GM23248 (cell line): Measurements from ENCODE around the gene METRNL. TPM values are rescaled to one million over a fixed set of nuclear protein-coding genes. Genes with fewer than 3 reads are reported as not detected.

Experiments used
- DNase-seq: peaks from one replicate; pipeline ENCODE4 v3.0.0-alpha.2; 2015
- H2AFZ ChIP-seq: fragments of 200-600 bp; sonication (generic); 2 replicates; pipeline ENCODE4 v1.6.1; 2016; ENCODE audit warnings: antibody characterized with exemption
- H3F3A ChIP-seq: fragments of 200-600 bp; sonication (generic); 2 replicates; pipeline ENCODE4 v1.6.1; 2016; ENCODE audit warnings: mild to moderate bottlenecking, antibody characterized with exemption, mixed run types; ENCODE audit not compliant: insufficient read depth
- H3K27ac ChIP-seq: fragments of 200-600 bp; sonication (generic); 2 replicates; pipeline ENCODE4 v1.5.1; 2016; ENCODE audit warnings: mild to moderate bottlenecking
- H3K27me3 ChIP-seq: fragments of 200-600 bp; sonication (generic); replicated peaks from 2 replicates; pipeline ENCODE4 v1.6.1; 2016; ENCODE audit warnings: mild to moderate bottlenecking; ENCODE audit not compliant: insufficient read depth
- H3K36me3 ChIP-seq: fragments of 200-600 bp; sonication (generic); 2 replicates; pipeline ENCODE4 v1.6.1; 2016; ENCODE audit warnings: low read depth, mild to moderate bottlenecking
- H3K4me1 ChIP-seq: fragments of 200-600 bp; sonication (generic); 2 replicates; pipeline ENCODE4 v1.6.1; 2016; ENCODE audit warnings: mild to moderate bottlenecking; ENCODE audit not compliant: insufficient read depth
- H3K4me2 ChIP-seq: fragments of 200-600 bp; sonication (generic); one replicate; pipeline ENCODE4 v1.6.1; 2016; ENCODE audit warnings: mild to moderate bottlenecking; ENCODE audit not compliant: unreplicated experiment
- H3K4me3 ChIP-seq: fragments of 200-600 bp; sonication (generic); 2 replicates; pipeline ENCODE4 v1.5.1; 2016; ENCODE audit warnings: mild to moderate bottlenecking
- H3K79me2 ChIP-seq: fragments of 200-600 bp; sonication (generic); 2 replicates; pipeline ENCODE4 v1.6.1; 2016; ENCODE audit warnings: mild to moderate bottlenecking; ENCODE audit not compliant: insufficient read depth
- H3K9ac ChIP-seq: fragments of 200-600 bp; sonication (generic); 2 replicates; pipeline ENCODE4 v1.6.1; 2016; ENCODE audit warnings: mild to moderate bottlenecking
- H3K9me2 ChIP-seq: fragments of 200-600 bp; sonication (generic); 2 replicates; pipeline ENCODE4 v1.6.1; 2016; ENCODE audit warnings: mixed run types, mild to moderate bottlenecking, moderate library complexity; ENCODE audit not compliant: insufficient read depth
- H3K9me3 ChIP-seq: fragments of 200-600 bp; sonication (generic); one replicate; pipeline ENCODE4 v1.6.1; 2017; ENCODE audit warnings: low read depth
- H4K20me1 ChIP-seq: fragments of 200-600 bp; sonication (generic); 2 replicates; pipeline ENCODE4 v1.6.0; 2016; ENCODE audit not compliant: insufficient read depth
- EZH2 ChIP-seq: fragments of 200-600 bp; sonication (generic); IDR thresholded peaks from 2 replicates; pipeline ENCODE4 v1.6.1; 2018; ENCODE audit warnings: antibody characterized with exemption, mild to moderate bottlenecking; ENCODE audit not compliant: insufficient read depth, poor library complexity, severe bottlenecking
- EZH2phosphoT487 ChIP-seq: fragments of 200-600 bp; sonication (generic); IDR thresholded peaks from 2 replicates; pipeline ENCODE4 v1.6.1; 2018; ENCODE audit warnings: antibody characterized with exemption, moderate library complexity, mild to moderate bottlenecking, low read depth; ENCODE audit not compliant: insufficient read depth
- WGBS, 2 experiments: methylation state at CpG; one replicate each; pipeline ENCODE4 v1.1.6; 2015 to 2017; ENCODE audit warnings: low lambda C conversion rate in 2 of 2, low coverage in 1 of 2; ENCODE audit errors: missing lambda C conversion rate in 2 of 2; 5-methylcytosine and 5-hydroxymethylcytosine counted together
- in situ Hi-C: fragments of 300-500 bp; cut with MboI; formaldehyde crosslinking; loops from 2 replicates; pipeline ENCODE4 v1.15.0; 2020
- polyA plus RNA-seq: library from polyadenylated mRNA; unstranded; fragments of >200 nt; fragmentation: Nextera tagmentation; extraction: Ambion mirVana; gene quantifications from 2 replicates; pipeline ENCODE4 v1.2.1, GENCODE V29; 2016
- total RNA-seq: library from RNA; depleted of rRNA; stranded (reverse); fragments of >200 nt; shearing (Covaris generic); gene quantifications from 2 replicates; pipeline ENCODE4 v1.2.3, GENCODE V29; 2014

Gene METRNL
- total and polyA plus RNA-seq, 2 experiments from 2014 or later: 28.4 to 305 TPM

DNA sequence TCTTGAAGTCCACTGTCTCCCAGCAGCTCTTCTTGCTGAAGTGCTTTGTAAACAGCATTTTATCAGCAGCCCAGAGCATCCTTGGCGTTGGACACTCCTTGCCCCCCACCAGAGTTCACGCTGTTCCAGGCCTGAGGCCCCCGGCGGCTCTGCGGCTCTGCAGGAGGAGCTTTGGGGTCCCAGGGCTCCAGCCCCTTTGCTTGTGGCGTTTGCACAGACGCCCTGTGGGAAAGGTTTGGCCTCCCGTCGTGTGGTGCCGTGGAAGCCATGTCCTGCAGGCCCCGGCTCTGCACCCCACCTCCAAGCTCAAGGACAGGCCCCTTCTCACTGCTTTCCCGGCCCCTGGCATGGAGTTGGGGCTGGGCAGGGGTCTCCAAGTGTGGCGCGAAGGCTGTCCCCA, 14.1 kb downstream of the METRNL start:
- in situ Hi-C loops: no loop called here
- H3K4me1 ChIP-seq: peaks cover 9% of the 10 kb centered on the region
- H3K9ac ChIP-seq: no peak overlapping the region
- no peak overlapping the region for H3K27ac ChIP-seq
- H3K79me2 ChIP-seq: peaks cover 84% of the 10 kb centered on the region
- H3K9me2 ChIP-seq: no peaks in the 10 kb centered on the region
- H3K27me3 ChIP-seq: no peaks in the 10 kb centered on the region
- H2AFZ ChIP-seq: no peak overlapping the region
- peaks cover 50% of the 10 kb centered on the region for H3K36me3 ChIP-seq
- DNase-seq: no peak
- TF ChIP-seq EZH2phosphoT487: no peak
- no peak for TF ChIP-seq EZH2
- H3K4me2 ChIP-seq: no peak overlapping the region
- peaks cover 25% of the 10 kb centered on the region for H3F3A ChIP-seq
- H4K20me1 ChIP-seq: no peaks in the 10 kb centered on the region; the same call in 1 of the 2 replicates
- H3K4me3 ChIP-seq: no peak overlapping the region
- 80 to 83% methylated on average over 14 of the region's 14 CpGs for WGBS, 2 experiments
- no peaks in the 10 kb centered on the region for H3K9me3 ChIP-seq

DNA sequence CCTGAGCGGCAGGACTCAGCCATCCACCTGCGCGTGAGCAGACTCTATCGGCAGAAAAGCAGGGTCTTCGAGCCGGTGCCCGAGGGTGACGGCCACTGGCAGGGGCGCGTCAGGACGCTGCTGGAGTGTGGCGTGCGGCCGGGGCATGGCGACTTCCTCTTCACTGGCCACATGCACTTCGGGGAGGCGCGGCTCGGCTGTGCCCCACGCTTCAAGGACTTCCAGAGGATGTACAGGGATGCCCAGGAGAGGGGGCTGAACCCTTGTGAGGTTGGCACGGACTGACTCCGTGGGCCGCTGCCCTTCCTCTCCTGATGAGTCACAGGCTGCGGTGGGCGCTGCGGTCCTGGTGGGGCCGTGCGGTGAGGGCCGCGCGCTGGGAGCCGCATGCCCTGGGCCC, 14.9 kb downstream of the METRNL start:
- in situ Hi-C loops: no loop called here
- 96 to 98% methylated on average over 32 of the region's 32 CpGs for WGBS, 2 experiments
- Histone ChIP-seq H3K79me2 (peaks cover 76% of the 10 kb centered on the region), H4K20me1 (no peaks in the 10 kb centered on the region; the same call in 1 of the 2 replicates), H2AFZ (no peak overlapping the region), H3K4me3 (no peak overlapping the region), H3F3A (peaks cover 25% of the 10 kb centered on the region), H3K4me1 (peaks cover 16% of the 10 kb centered on the region), H3K9ac (no peak overlapping the region), H3K36me3 (peaks cover 50% of the 10 kb centered on the region), H3K9me3 (no peaks in the 10 kb centered on the region), H3K27me3 (no peaks in the 10 kb centered on the region), H3K27ac (no peak overlapping the region), H3K9me2 (no peaks in the 10 kb centered on the region), H3K4me2 (no peak overlapping the region)
- no peak for TF ChIP-seq EZH2phosphoT487
- TF ChIP-seq EZH2: no peak
- no peak for DNase-seq

DNA sequence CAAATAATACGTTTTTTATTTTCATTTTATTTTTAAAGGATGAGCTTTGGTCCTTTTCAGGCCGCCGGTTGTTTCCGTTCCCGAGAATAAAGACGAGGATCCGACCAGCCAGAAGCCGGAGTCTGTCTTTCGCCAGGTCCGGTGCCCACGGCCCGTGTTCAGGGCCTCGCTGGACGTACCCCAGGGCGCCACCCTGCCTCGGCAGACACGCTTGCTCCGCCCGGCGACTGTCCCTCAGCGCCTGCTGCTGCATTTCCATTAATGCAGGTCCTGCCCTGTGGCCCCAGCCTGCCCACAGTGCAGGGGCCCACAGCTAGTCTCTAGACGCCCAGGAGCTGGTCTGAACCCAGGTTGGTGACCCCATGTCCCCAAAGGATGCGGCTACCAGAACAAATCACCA, 15.6 kb downstream of the METRNL start:
- Histone ChIP-seq H3F3A (peaks cover 26% of the 10 kb centered on the region), H3K36me3 (peaks cover 50% of the 10 kb centered on the region), H3K27me3 (no peaks in the 10 kb centered on the region), H3K27ac (no peak overlapping the region), H3K4me3 (no peak overlapping the region), H3K9ac (no peak overlapping the region), H3K4me2 (no peak overlapping the region), H3K4me1 (peaks cover 24% of the 10 kb centered on the region), H3K9me3 (no peaks in the 10 kb centered on the region), H2AFZ (no peak overlapping the region), H3K9me2 (no peaks in the 10 kb centered on the region), H4K20me1 (no peaks in the 10 kb centered on the region; the same call in 1 of the 2 replicates), H3K79me2 (peaks cover 70% of the 10 kb centered on the region)
- in situ Hi-C loops: no loop called here
- 88 to 90% methylated on average over 22 to 23 of the region's 23 CpGs for WGBS, 2 experiments
- no peak for TF ChIP-seq EZH2phosphoT487
- TF ChIP-seq EZH2: no peak
- no peak for DNase-seq

DNA sequence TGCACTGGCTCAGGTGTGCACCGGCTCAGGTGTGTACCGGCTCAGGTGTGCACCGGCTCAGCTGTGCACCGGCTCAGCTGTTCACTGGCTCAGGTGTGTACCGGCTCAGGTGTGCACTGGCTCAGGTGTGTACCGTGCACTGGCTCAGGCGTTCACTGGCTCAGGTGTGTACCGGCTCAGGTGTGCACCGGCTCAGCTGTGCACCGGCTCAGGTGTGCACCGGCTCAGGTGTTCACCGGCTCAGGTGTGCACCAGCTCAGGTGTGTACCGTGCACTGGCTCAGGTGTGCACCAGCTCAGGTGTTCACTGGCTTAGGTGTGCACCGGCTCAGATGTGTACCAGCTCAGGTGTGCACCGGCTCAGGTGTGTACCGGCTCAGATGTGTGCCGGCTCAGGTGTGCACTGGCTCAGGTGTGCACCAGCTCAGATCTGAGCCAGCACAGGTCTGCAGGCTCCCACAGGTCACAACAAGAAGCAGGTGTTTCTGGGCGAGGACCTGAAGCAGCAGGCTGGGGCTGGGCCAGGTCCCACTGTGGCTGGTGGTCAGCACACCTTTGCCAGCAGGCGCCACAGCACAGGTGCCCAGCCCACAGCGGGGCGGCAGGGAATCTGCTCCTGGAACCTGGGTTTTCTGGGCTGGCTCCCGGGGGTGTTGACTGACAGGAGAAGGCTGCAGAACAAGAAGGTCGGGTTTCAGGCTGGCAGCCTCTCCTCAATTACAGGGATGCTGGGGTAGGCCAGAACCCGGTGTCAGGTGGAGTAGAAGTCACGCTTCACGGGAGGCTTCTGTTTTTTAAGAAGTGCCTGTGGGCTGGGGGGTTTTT, 17.2 kb downstream of the METRNL start:
- Histone ChIP-seq H3K36me3 (peaks cover 47% of the 10 kb centered on the region), H3K27ac (no peak overlapping the region), H3K9me2 (no peaks in the 10 kb centered on the region), H3K4me3 (no peak overlapping the region), H2AFZ (no peak overlapping the region), H3K4me2 (no peak overlapping the region), H3F3A (peaks cover 36% of the 10 kb centered on the region), H3K79me2 (peaks cover 57% of the 10 kb centered on the region), H3K9ac (no peak overlapping the region), H4K20me1 (no peaks in the 10 kb centered on the region; the same call in 1 of the 2 replicates), H3K9me3 (no peaks in the 10 kb centered on the region), H3K4me1 (peaks cover 36% of the 10 kb centered on the region), H3K27me3 (no peaks in the 10 kb centered on the region)
- no peak for DNase-seq
- no peak for TF ChIP-seq EZH2phosphoT487
- no peak for TF ChIP-seq EZH2
- in situ Hi-C loops: no loop called here
- WGBS, 2 experiments: 86 to 87% methylated on average over 25 to 26 of the region's 26 CpGs
